ENCODE measurements around the gene ZNF518A. TPM values are rescaled to one million over a fixed set of nuclear protein-coding genes. Genes with fewer than 3 reads are reported as not detected.
A peak's percentile ranks its signal among the peaks of the same experiment; 100 is the strongest.

The ZNF518A gene
- total RNA-seq, 1 experiment from 2014 or later = 36.2 TPM

DNA sequence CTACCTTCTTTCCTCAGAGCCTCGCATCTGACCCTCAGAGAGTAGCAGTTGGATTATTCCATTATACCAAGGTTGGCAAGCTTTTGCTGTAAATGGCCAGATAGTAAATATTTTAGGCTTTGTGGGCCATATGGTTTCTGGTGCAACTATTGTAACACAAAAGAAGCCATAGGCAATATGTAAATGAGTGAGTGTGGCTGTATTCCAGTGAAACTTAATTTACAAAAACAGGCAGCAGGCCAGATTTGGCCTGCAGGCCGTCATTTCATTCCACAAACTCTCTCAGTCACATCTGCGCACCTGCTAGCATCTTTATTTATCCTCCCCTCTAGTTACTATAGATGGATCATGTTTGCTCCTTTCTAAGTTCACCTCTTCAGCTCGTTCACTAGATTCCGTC, 6.7 kb downstream of the ZNF518A start:
- Histone ChIP-seq H3K18ac (ENCODE audit: insufficient read length, low read depth, low read length) (no peak overlapping the region), H3K79me2 (ENCODE audit: insufficient read depth, low read length) (no peaks in the 10 kb centered on the region; the same call in 1 of the 2 replicates), H3K23me2 (ENCODE audit: insufficient read length, low read depth, low read length, poor library complexity, severe bottlenecking) (no peaks in the 10 kb centered on the region), H3K27ac (ENCODE audit: insufficient read length, low read depth, low read length) (no peak overlapping the region), H3K27me3 (ENCODE audit: insufficient read depth, low read length) (no peaks in the 10 kb centered on the region), H4K5ac (ENCODE audit: insufficient read length, low read depth, low read length) (no peak overlapping the region), H3K9ac (ENCODE audit: extremely low read depth, insufficient read length, low read length) (no peak overlapping the region), H3K9me3 (ENCODE audit: control insufficient read depth, low read depth, low read length) (no peaks in the 10 kb centered on the region), H2BK15ac (ENCODE audit: low read depth, low read length) (no peak overlapping the region), H2BK120ac (ENCODE audit: low read depth, low read length, poor library complexity, severe bottlenecking) (no peak overlapping the region), H3T11ph (ENCODE audit: low read length) (no peak overlapping the region), H3K4me1 (ENCODE audit: insufficient read depth, low read length) (no peaks in the 10 kb centered on the region), H2BK5ac (ENCODE audit: insufficient read length, low read length) (no peak overlapping the region), H3K14ac (ENCODE audit: insufficient read depth, low read length) (no peak overlapping the region), H2AFZ (ENCODE audit: low read length) (no peak overlapping the region), H2BK12ac (ENCODE audit: insufficient read length, low read depth, low read length) (no peak overlapping the region), H4K20me1 (ENCODE audit: control insufficient read depth, insufficient read depth, insufficient read length) (no peaks in the 10 kb centered on the region), H2AK5ac (ENCODE audit: insufficient read length, low read length) (no peak overlapping the region), H3K4ac (ENCODE audit: low read depth, low read length) (no peak overlapping the region), H3K4me2 (ENCODE audit: insufficient read depth, insufficient read length, low read length) (no peak overlapping the region), H4K8ac (replicated peaks; ENCODE audit: insufficient read length, low read depth, low read length) (no peak overlapping the region), H3K56ac (ENCODE audit: insufficient read length, low read depth, low read length) (no peak overlapping the region), H3K79me1 (ENCODE audit: insufficient read depth, low read depth, low read length, poor library complexity, severe bottlenecking) (no peaks in the 10 kb centered on the region), H3K23ac (ENCODE audit: insufficient read length, low read depth, low read length) (no peak overlapping the region), H4K91ac (ENCODE audit: insufficient read length, low read depth, low read length) (no peak overlapping the region), H2BK20ac (ENCODE audit: low read depth, low read length, poor library complexity, severe bottlenecking) (no peak overlapping the region)
- Mint-ChIP-seq H3K4me3 (no peak overlapping the region), H3K9me3 (no peaks in the 10 kb centered on the region), H3K4me1 (peaks cover 18 to 20% of the 10 kb centered on the region in 2 experiments), H3K36me3 (ENCODE audit: insufficient read depth in 1 of 3, low read depth in 3 of 3) (peaks cover 9 to 66% (median 61%) of the 10 kb centered on the region in 3 experiments; a peak in 6 of 7 replicates), H3K27ac (peak overlapping the region in 1 of 3 experiments; percentile 16; a peak in 1 of 7 replicates), H3K27me3 (ENCODE audit: low read depth) (no peaks in the 10 kb centered on the region)
- no peak for DNase-seq
- TF ChIP-seq, protein P1, sequence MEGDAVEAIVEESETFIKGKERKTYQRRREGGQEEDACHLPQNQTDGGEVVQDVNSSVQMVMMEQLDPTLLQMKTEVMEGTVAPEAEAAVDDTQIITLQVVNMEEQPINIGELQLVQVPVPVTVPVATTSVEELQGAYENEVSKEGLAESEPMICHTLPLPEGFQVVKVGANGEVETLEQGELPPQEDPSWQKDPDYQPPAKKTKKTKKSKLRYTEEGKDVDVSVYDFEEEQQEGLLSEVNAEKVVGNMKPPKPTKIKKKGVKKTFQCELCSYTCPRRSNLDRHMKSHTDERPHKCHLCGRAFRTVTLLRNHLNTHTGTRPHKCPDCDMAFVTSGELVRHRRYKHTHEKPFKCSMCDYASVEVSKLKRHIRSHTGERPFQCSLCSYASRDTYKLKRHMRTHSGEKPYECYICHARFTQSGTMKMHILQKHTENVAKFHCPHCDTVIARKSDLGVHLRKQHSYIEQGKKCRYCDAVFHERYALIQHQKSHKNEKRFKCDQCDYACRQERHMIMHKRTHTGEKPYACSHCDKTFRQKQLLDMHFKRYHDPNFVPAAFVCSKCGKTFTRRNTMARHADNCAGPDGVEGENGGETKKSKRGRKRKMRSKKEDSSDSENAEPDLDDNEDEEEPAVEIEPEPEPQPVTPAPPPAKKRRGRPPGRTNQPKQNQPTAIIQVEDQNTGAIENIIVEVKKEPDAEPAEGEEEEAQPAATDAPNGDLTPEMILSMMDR (conservative IDR thresholded peaks at IDR 0.05) = no peak
- WGBS (ENCODE audit: extremely low coverage, insufficient read length, low lambda C conversion rate) = no CpG with 5 or more reads among the region's 5 CpGs
